ENCODE results near the gene KRTAP6-3.

Gene KRTAP6-3

DNA sequence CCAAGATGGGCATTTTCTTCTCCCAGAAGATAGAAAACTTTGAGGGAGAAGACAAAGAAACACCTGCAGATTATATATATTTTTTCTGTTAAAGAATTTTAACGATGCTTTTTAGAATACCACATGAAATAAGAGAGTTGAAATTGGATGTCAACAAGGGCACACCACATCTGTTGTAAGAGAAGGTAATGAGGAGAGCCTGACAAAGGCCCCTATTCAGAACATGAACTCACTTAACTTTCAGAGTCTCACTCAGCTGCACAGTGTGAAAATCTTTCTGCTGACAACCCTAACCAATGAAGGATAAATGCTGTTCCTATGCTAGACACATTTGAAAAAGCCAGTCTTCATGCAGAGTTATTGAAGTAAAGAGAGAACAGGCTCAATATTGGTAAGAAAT lies 9.4 kb upstream of the KRTAP6-3 start:
- H3K36me3 ChIP-seq (ENCODE audit: insufficient read depth, low read length), result no peaks in the 10 kb centered on the region
- 100% methylated on average over 1 of the region's 1 CpG for WGBS
- no peak overlapping the region for H3K27ac ChIP-seq (ENCODE audit: low read depth, low read length)
- no peak overlapping the region for H3K4me3 ChIP-seq (ENCODE audit: low read length)
- 0 out of 2 replicates have a peak, but pooled peaks cover 2% of the 10 kb centered on the region for H3K4me1 ChIP-seq (ENCODE audit: insufficient read depth, low read length)
- no peak overlapping the region for H3K9ac ChIP-seq (ENCODE audit: low read depth, low read length)
- H3K9me3 ChIP-seq (ENCODE audit: insufficient read depth, low read depth, low read length), result no peaks in the 10 kb centered on the region
- no peaks in the 10 kb centered on the region for H3K27me3 ChIP-seq (ENCODE audit: insufficient read depth, low read length)

DNA sequence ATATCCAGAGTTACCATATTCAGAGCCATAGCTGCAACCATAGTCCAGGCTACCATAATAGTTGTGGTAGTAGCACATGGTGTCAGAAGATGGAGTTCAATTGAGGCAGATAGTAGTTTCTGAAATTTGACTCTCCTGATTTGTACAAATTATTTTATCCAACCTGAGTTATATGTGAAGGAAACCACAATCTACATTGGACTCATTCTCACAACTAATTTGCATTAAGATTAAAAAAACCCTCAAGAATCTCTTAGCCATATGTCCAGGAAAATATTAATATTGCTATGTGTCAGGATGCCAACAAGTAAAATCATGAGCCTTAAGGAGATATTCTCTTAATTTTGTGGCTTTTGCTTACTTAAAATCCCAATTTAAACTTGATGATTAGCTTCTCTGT lies 1.9 kb upstream of the KRTAP6-3 start, which contains the start of gene KRTAP22-2:
Gene KRTAP22-2, minus strand, starts transcription at position 101 of the 400 bp plus-strand sequence.
- no peak within 1 kb of the TSS for H3K9ac ChIP-seq (ENCODE audit: low read depth, low read length)
- H3K4me3 ChIP-seq (ENCODE audit: low read length), result no peak within 1 kb of the TSS
- H3K27ac ChIP-seq (ENCODE audit: low read depth, low read length), result no peak within 1 kb of the TSS
- H3K36me3 ChIP-seq (ENCODE audit: insufficient read depth, low read length), result no peaks in the 10 kb centered on the region
- no peaks in the 10 kb centered on the region for H3K9me3 ChIP-seq (ENCODE audit: insufficient read depth, low read depth, low read length)
- H3K4me1 ChIP-seq (ENCODE audit: insufficient read depth, low read length), result no peaks in the 10 kb centered on the region
- no peaks in the 10 kb centered on the region for H3K27me3 ChIP-seq (ENCODE audit: insufficient read depth, low read length)

DNA sequence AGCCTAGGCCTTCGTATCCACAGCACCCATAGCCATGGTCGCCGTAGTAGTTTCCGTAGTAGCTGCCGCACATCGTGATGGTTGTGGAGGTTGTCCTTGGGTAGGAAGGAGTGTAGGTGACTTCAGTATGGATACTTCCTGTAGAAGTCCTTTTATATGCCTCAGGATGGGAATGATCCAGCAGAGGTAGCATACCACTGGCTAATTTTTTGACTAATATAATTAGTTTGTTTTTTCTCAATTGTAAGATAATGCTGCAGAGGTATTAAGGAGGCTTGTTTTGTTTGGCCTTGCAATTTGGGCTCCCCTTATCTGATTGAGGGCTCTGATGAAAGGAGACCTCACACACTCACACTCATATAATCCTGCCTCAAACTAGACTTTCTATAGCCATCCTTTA lies 6.6 kb downstream of the KRTAP6-3 start, which contains the start of gene KRTAP6-2:
Gene KRTAP6-2, minus strand, starts transcription at position 101 of the 400 bp plus-strand sequence. Its CDS starts 28 bp downstream, at position 73.
- Histone ChIP-seq H3K9me3 (ENCODE audit: insufficient read depth, low read depth, low read length) (no peaks in the 10 kb centered on the region), H3K27me3 (ENCODE audit: insufficient read depth, low read length) (no peaks in the 10 kb centered on the region), H3K9ac (ENCODE audit: low read depth, low read length) (no peak within 1 kb of the TSS), H3K36me3 (ENCODE audit: insufficient read depth, low read length) (no peaks in the 10 kb centered on the region), H3K4me1 (ENCODE audit: insufficient read depth, low read length) (no peaks in the 10 kb centered on the region), H3K4me3 (ENCODE audit: low read length) (no peak within 1 kb of the TSS), H3K27ac (ENCODE audit: low read depth, low read length) (no peak within 1 kb of the TSS)
- WGBS, result 97% methylated on average over 6 of the region's 6 CpGs

GRCh38 chr21:30600787-30601186 lies 8.5 kb downstream of the KRTAP6-3 start, which contains the start of gene KRTAP22-1:
TSS of gene KRTAP22-1 (plus strand) at chr21:30601087.
- no CpG with 5 or more reads among the region's 1 CpG for WGBS
- H3K4me1 ChIP-seq (ENCODE audit: insufficient read depth, low read length), result no peaks in the 10 kb centered on the region
- H3K27ac ChIP-seq (ENCODE audit: low read depth, low read length), result no peak within 1 kb of the TSS
- H3K4me3 ChIP-seq (ENCODE audit: low read length), result no peak within 1 kb of the TSS
- H3K27me3 ChIP-seq (ENCODE audit: insufficient read depth, low read length), result no peaks in the 10 kb centered on the region
- H3K9me3 ChIP-seq (ENCODE audit: insufficient read depth, low read depth, low read length), result no peaks in the 10 kb centered on the region
- no peaks in the 10 kb centered on the region for H3K36me3 ChIP-seq (ENCODE audit: insufficient read depth, low read length)
- H3K9ac ChIP-seq (ENCODE audit: low read depth, low read length), result no peak within 1 kb of the TSS

DNA sequence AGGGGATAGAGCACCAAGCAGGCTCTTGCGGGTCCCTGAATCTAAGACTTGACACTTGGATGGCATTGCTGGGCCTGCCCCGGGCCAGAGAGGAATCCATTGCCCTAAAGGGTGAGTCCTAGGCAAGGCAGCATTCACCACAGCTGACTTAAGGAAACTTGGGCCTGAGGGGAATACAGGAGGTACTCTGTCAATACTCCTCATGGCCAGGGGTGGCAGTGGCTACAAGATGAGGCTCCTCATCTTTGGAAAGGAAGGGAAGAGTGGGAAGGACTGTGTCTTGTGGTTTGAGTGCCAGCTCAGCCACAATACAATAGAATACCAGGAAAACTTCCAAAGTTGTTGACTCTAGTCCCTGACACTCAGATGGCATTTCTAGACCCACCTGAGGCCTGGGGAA lies 13.7 kb downstream of the KRTAP6-3 start:
- WGBS, result 89% methylated on average over 2 of the region's 2 CpGs
- Histone ChIP-seq H3K27ac (ENCODE audit: low read depth, low read length) (no peak overlapping the region), H3K9me3 (ENCODE audit: insufficient read depth, low read depth, low read length) (no peaks in the 10 kb centered on the region), H3K4me3 (ENCODE audit: low read length) (no peak overlapping the region), H3K36me3 (ENCODE audit: insufficient read depth, low read length) (no peaks in the 10 kb centered on the region), H3K9ac (ENCODE audit: low read depth, low read length) (no peak overlapping the region), H3K27me3 (ENCODE audit: insufficient read depth, low read length) (no peaks in the 10 kb centered on the region), H3K4me1 (ENCODE audit: insufficient read depth, low read length) (no peaks in the 10 kb centered on the region)

DNA sequence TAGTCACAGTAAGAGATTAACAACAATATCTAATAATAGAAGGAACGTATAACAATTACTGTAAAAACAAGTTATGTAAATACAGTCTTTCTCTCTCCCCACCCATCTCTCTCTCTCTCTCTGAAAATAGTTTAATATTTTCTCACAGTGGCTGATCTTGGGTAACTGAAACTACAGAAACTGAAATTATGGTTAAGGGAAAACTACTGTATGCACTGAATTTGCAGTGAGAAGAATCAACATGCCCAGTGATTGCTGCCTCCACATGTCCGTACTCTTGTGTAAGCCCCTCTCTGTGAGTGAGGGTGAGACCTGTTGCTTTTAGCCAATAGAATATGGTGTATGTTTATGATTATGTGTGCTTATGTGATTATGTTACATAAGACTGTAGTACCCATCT lies 19.9 kb downstream of the KRTAP6-3 start:
- Histone ChIP-seq H3K27ac (ENCODE audit: low read depth, low read length) (no peak overlapping the region), H3K4me3 (ENCODE audit: low read length) (no peak overlapping the region), H3K27me3 (ENCODE audit: insufficient read depth, low read length) (no peaks in the 10 kb centered on the region), H3K9ac (ENCODE audit: low read depth, low read length) (no peak overlapping the region), H3K9me3 (ENCODE audit: insufficient read depth, low read depth, low read length) (no peaks in the 10 kb centered on the region), H3K36me3 (ENCODE audit: insufficient read depth, low read length) (no peaks in the 10 kb centered on the region), H3K4me1 (ENCODE audit: insufficient read depth, low read length) (no peaks in the 10 kb centered on the region)
- WGBS, result 91% methylated on average over 1 of the region's 2 CpGs

DNA sequence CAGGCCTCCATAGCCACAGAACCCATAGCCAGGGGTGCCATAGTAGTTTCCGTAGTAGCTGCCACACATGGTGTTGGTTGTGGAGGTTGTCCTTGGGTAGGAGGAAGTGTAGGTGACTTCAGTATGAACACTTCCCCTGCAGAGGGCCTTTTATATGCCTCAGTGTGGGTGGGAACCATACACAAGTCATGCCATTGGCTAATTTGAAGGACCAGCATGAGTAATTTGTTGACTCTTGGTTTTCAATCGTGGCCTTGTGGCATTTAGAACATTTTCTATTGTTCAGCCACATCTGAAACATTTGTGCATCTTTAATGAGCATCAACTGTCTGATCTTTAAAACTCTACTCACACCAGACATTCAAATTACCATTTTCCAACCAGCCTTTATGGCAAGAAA lies 21.6 kb downstream of the KRTAP6-3 start, which contains the start of gene KRTAP6-1:
Gene KRTAP6-1, minus strand, starts transcription at position 95 of the 400 bp plus-strand sequence. Its CDS starts 26 bp downstream, at position 69.
- 78% methylated on average over 2 of the region's 2 CpGs for WGBS
- Histone ChIP-seq H3K9ac (ENCODE audit: low read depth, low read length) (no peak within 1 kb of the TSS), H3K27ac (ENCODE audit: low read depth, low read length) (no peak within 1 kb of the TSS), H3K9me3 (ENCODE audit: insufficient read depth, low read depth, low read length) (no peaks in the 10 kb centered on the region), H3K4me3 (ENCODE audit: low read length) (no peak within 1 kb of the TSS), H3K36me3 (ENCODE audit: insufficient read depth, low read length) (no peaks in the 10 kb centered on the region), H3K4me1 (ENCODE audit: insufficient read depth, low read length) (no peaks in the 10 kb centered on the region), H3K27me3 (ENCODE audit: insufficient read depth, low read length) (no peaks in the 10 kb centered on the region)

DNA sequence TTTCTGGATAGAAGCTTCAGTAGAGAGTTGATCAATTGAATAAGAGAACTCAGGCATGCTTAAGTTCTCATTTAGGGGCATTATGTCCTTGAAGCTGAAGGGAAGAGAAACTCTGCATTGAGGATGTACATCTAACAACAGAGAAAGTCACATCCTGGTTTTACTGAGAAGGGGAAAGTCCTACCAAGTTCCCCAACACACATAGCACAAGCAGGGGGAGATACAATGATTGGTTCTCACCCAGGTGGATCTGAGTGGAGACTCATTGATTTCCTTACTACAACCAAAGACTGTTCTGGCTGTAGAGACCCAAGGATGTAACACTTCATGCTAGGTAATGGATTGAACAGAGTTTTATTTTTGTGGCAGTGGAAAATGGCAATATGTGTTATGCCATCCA lies 23.0 kb downstream of the KRTAP6-3 start:
- no peak overlapping the region for H3K27ac ChIP-seq (ENCODE audit: low read depth, low read length)
- no peaks in the 10 kb centered on the region for H3K4me1 ChIP-seq (ENCODE audit: insufficient read depth, low read length)
- no peaks in the 10 kb centered on the region for H3K9me3 ChIP-seq (ENCODE audit: insufficient read depth, low read depth, low read length)
- H3K27me3 ChIP-seq (ENCODE audit: insufficient read depth, low read length), result no peaks in the 10 kb centered on the region
- H3K9ac ChIP-seq (ENCODE audit: low read depth, low read length), result no peak overlapping the region
- H3K36me3 ChIP-seq (ENCODE audit: insufficient read depth, low read length), result no peaks in the 10 kb centered on the region
- no peak overlapping the region for H3K4me3 ChIP-seq (ENCODE audit: low read length)

- H3K4me3 ChIP-seq (ENCODE audit: low read length), result no peak within 1 kb of the TSS
- H3K27ac ChIP-seq (ENCODE audit: low read depth, low read length), result no peak within 1 kb of the TSS
- H3K36me3 ChIP-seq (ENCODE audit: insufficient read depth, low read length), result no peaks in the 10 kb centered on the region
- no CpG with 5 or more reads among the region's 2 CpGs for WGBS
- H3K9me3 ChIP-seq (ENCODE audit: insufficient read depth, low read depth, low read length), result no peaks in the 10 kb centered on the region
- H3K4me1 ChIP-seq (ENCODE audit: insufficient read depth, low read length), result no peaks in the 10 kb centered on the region
- H3K9ac ChIP-seq (ENCODE audit: low read depth, low read length), result no peak within 1 kb of the TSS
- H3K27me3 ChIP-seq (ENCODE audit: insufficient read depth, low read length), result no peaks in the 10 kb centered on the region
Observed at GRCh38 chr21:30616125-30616524, 23.9 kb downstream of the KRTAP6-3 start, which contains the start of gene KRTAP20-1. TSS of gene KRTAP20-1 (plus strand) at chr21:30616425. CDS start at chr21:30616455, 30 bp downstream.

DNA sequence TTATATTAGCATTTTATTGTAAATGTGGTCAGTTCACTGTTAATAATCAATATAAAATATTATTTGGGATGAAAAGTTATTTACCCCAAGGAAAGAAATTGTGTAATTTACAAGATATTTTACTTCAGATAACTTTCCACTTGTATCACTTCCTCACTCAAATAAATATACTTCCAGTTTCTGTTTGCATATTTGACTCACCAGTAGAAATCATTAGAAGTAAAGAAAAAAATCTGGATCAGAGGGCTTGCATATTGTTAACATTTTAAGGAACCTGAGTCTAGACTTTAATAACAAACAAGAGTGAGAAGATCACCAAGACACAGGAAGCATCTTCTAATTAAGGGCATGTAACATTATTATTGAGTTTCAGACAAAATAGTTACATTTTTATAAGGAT lies 27.8 kb downstream of the KRTAP6-3 start:
- no peaks in the 10 kb centered on the region for H3K4me1 ChIP-seq (ENCODE audit: insufficient read depth, low read length)
- H3K36me3 ChIP-seq (ENCODE audit: insufficient read depth, low read length), result no peaks in the 10 kb centered on the region
- no peak overlapping the region for H3K27ac ChIP-seq (ENCODE audit: low read depth, low read length)
- no peak overlapping the region for H3K9ac ChIP-seq (ENCODE audit: low read depth, low read length)
- no peaks in the 10 kb centered on the region for H3K27me3 ChIP-seq (ENCODE audit: insufficient read depth, low read length)
- 0 out of 2 replicates have a peak, but pooled peaks cover 3% of the 10 kb centered on the region for H3K9me3 ChIP-seq (ENCODE audit: insufficient read depth, low read depth, low read length)
- no peak overlapping the region for H3K4me3 ChIP-seq (ENCODE audit: low read length)

DNA sequence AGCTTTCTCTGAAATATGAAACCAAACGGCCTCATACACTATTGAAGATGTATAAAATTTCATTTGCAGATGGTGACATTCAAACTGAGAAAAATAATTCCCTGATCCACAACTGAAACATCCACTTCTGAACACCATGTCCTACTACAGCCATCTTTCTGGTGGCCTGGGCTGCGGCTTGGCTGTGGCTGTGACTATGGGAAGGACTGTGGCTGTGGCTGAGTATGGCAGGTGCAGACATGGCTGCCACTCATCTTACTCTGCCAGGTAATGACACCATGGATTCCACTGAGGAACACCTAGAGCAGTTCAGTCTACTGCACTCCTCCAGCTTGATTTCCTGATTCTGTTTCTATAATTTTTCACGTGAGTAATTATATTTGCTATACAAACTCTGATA lies 28.3 kb downstream of the KRTAP6-3 start, which contains the start of gene KRTAP20-4:
Gene KRTAP20-4, plus strand, starts transcription at position 106 of the 400 bp plus-strand sequence.
- Histone ChIP-seq H3K9ac (ENCODE audit: low read depth, low read length) (no peak within 1 kb of the TSS), H3K4me1 (ENCODE audit: insufficient read depth, low read length) (no peaks in the 10 kb centered on the region), H3K27me3 (ENCODE audit: insufficient read depth, low read length) (no peaks in the 10 kb centered on the region), H3K27ac (ENCODE audit: low read depth, low read length) (no peak within 1 kb of the TSS), H3K9me3 (ENCODE audit: insufficient read depth, low read depth, low read length) (0 out of 2 replicates have a peak, but pooled peaks cover 5% of the 10 kb centered on the region), H3K4me3 (ENCODE audit: low read length) (no peak within 1 kb of the TSS), H3K36me3 (ENCODE audit: insufficient read depth, low read length) (no peaks in the 10 kb centered on the region)
- WGBS, result 91% methylated on average over 3 of the region's 3 CpGs

DNA sequence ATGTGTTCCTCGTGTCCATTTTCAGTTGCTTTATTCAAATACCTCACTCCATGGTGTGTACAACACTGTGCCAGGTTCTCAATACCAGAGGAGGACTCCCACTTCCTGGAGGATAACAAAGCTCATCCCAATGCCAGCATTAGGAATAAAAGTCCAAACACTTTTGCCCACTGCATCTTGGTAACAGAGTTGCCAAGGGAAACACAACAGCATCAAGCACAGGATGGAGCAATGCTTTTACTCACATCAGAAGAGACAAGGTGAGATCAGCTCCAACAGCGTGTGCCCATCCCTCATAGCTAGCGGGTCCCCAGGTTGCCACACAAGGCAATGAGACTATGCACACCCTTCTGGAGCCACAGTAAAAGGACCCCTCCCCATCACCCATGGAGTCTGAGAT lies 31.1 kb downstream of the KRTAP6-3 start:
- no peak overlapping the region for H3K9ac ChIP-seq (ENCODE audit: low read depth, low read length)
- WGBS, result 94% methylated on average over 3 of the region's 3 CpGs
- no peaks in the 10 kb centered on the region for H3K4me1 ChIP-seq (ENCODE audit: insufficient read depth, low read length)
- no peaks in the 10 kb centered on the region for H3K27me3 ChIP-seq (ENCODE audit: insufficient read depth, low read length)
- H3K4me3 ChIP-seq (ENCODE audit: low read length), result no peak overlapping the region
- H3K36me3 ChIP-seq (ENCODE audit: insufficient read depth, low read length), result no peaks in the 10 kb centered on the region
- H3K9me3 ChIP-seq (ENCODE audit: insufficient read depth, low read depth, low read length), result peaks cover 5% of the 10 kb centered on the region; the same call in 1 of the 2 replicates
- no peak overlapping the region for H3K27ac ChIP-seq (ENCODE audit: low read depth, low read length)
